ENCODE results near the gene SGPP2.

SGPP2 gene

DNA sequence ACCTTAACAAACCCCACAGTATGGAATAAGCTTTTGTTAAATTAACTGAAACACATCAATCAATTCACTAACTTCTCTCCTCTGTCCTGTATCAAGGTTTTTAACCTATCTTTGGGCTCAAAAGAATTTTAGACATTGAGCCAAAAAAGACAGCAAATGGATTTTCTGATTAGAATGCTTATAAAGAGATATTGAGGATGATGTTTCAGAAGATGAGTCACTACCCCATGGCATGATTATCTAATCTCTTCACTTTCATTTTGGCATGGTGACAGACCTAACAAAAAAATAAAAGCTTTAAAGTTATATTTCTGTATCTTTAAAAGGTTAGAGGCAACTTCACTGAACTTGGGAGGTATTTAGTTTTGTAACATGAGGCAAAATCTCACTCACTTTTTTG is 55.5 kb downstream of the SGPP2 start:
- DNase-seq = no peak

DNA sequence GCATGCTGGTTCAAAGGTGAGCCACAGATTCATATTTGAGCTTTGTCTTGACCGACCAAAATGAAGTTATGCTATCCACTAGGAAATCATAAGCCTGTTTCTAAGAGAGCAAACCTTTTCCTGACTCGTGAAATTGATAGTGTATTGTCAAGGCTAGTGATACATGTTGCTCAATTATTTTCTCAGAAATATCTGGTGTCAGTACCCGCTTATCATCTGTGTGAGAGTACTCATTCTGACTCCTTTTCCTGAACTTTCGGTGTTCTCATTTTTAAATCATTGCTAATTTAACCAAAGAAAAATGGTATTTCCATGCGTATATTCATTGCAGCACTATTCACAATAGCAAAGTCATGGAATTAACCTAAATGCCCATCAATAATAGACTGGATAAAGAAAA is 56.2 kb downstream of the SGPP2 start:
- no peak for DNase-seq

DNA sequence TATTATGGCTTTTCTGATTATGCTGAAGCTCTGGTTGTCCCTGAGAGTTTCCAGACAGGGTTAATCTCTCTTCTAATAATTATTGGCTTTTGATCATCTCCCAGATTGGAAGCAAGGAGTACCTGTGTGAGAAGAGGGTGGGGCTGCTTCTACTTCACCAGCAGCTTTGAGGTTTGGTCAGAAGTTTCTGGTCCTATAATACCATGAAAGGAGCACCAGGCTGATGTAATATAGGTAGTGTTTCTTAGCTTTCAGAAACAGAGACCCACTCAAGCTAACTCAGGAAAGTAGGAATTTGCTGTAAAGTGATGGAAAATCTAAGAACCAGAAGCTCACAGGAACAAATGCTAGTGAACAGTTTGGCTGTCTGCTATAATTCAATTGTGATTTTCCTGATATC is 57.6 kb downstream of the SGPP2 start:
- DNase-seq = no peak

DNA sequence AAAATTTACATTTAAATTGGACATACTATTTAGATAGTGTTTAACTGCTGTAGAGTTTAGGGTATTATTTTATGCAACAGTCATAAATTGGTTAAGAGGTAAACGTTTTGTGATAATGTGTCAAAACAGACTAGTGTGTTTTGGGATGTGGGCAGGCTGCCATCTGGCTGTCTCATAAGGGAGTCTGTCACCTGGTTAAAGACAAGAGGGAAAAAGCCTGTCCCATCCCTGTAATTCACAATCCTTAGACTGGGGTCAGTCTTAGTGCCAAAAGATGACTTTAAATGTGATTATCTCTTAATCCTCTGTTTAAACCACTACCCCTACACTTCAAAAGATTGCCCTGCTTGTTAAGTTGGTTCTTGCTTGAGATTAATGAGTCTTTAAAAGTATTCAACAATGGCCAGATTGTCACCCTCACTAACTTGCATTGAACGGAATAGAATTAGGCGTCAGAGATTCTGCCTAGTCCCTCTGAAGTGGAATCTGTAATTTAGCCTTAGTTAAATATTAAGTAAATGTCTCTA is 59.2 kb downstream of the SGPP2 start:
- no peak for DNase-seq

DNA sequence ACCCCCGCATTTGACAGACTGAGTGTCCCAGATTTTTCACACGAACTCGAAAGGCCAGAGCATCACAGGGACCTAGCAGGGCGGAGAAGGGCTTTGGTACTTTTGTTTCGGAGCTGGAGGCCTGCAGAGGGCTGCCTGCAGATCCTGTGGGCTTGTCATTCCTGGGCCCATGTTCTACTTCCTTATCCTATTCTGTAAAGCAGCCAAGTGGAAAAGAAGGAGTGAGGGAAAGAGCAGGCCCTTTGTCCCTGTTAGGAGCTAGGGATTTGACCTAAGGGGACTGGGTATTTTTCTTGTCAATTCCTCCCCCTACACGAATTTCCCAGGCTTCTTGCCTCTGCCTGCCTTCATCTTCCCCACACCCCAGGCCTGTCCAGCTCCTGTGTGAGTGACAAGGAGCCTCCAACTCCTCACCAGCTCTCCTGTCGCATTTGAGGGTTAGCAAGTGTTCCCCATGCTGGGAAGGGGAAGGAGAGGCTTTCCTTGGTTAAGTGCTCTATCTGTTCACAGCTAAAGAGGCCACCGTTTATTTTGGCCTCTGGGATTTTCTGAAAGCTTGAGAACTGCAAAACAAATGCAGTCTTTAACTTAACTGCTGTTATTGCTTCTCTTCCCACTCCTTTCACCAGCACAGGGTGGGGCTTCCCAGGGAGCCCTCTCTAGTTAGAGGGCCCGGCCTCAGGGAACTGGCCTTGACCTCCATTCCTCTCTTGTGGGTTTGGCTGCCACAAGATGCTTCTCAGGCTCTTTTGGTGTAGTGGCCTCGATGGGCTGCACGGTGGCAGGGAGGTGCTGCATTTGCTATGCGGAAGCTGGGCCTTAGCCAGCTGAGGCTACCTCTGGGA is 61.2 kb downstream of the SGPP2 start:
- no peak for DNase-seq

DNA sequence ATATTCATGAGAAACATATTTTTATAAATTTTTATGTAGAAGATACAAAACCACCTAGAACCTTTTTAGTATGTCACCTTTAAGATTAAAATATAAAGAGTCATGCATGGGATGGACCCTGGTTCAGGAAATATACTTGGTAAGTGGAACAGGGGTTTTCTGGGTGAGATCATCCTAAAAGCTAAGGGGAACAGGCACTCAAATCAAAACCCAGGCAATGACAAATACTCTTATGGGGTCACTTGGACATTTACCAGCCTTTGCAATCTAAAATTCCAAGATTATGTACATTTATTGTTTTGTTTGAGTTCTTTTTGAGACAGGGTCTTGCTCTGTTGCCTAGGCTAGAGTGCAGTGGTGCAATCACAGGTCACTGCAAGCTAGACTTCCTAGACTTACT is 65.8 kb downstream of the SGPP2 start:
- no peak for DNase-seq

DNA sequence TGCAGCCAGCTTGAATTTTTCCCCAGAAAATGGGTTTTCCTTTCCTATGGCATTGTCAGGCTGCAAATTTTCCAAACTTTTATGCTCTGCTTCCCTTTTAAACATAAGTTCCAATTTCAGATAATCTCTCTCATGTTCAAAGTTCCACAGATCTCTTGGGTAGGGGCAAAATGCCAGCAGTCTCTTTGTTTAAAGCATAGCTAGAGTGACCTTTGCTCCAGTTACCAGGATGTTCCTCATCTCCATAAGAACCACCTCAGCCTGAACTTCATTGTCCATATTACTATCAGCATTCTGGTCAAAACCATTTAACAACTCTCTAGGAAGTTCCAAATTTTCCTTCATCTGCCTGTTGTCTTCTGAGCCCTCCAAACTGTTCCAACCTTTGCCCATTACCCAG is 68.3 kb downstream of the SGPP2 start:
- DNase-seq = no peak

DNA sequence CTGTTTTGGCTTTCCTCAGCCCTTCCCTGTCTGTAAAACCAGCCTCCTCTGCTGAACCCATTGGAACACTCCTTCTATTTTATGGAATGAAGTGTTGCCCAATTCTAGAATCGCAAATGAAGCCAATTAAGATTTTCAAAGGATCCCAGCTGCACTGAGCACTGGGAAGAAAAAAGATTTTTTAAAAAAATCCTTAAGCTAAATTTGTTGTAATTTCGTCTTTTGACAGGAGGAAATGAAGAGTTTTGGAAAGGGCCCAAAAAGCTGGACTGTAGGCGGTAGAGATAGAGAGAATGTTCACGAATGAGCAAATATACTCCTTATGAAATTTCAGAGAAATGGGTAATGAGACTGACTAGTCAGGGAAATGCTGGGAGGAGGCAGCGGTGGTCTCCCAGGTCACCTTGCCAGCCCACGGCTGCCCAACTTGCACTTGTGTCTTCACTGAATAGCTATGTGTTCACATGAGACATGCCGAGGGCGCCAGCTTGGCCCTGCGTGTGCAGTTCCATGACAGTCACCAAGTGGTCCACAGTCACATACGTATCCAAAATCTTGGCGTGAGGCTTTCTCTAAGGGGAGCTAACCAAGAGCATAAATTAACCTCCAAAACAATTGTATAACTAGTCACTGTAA is 69.9 kb downstream of the SGPP2 start:
- no peak for DNase-seq

DNA sequence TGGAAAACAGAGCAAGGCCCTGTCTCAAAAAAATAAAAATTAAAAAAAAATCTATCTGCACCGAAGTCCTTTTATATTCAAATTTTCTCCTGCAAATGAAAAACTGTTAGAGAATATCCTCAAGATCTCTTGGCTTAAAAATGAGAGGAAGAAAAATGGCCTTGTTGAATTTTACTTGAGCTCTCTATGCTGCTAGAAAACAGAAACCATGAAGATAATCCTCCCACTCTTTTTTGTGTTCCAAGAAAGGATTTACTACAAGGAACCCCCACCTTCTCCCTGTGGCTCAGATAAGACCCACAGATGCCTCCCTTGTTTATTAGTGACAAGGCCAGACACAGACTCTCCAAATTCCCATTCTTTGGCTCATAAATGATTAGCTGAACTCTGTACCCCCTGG is 71.0 kb downstream of the SGPP2 start:
- DNase-seq = no peak

DNA sequence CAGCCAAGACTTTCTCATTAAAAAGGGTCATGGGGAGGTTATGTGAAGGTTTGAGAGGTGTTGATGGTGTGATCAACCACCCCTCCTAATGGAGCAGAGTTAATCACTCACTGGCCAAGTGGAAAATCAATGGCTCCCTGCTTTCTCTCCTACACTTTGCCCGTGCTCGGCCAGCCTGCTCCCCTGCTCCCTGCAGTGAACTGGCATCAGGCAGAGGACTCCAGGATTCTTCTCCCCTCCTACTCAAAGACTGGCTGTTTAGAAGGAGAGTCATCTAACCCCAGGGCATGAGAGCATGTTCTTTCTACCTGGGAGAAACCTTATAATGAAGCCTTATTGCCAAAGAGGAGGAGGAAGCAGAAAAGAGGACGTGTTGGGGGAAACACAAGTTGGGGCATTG is 74.9 kb downstream of the SGPP2 start:
- no peak for DNase-seq

DNA sequence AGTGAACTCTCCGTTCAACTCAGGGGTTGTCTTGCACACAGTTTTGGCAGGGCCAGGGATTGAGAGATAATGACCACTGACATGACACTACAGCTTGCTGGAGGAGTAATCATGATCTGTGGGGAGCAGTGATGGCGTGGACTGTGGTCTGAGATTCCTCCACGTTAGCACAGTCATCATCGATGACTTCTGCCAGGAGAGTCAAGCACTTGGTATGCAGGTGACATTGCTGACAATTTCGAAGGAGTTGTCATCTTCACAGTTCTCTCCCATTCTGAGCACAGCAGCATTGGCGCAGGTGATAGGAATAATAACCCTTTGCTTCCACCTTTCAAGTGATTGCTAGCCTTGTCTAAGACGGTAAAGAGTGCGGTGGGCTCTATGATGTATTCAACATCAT is 79.8 kb downstream of the SGPP2 start:
- no peak for DNase-seq

DNA sequence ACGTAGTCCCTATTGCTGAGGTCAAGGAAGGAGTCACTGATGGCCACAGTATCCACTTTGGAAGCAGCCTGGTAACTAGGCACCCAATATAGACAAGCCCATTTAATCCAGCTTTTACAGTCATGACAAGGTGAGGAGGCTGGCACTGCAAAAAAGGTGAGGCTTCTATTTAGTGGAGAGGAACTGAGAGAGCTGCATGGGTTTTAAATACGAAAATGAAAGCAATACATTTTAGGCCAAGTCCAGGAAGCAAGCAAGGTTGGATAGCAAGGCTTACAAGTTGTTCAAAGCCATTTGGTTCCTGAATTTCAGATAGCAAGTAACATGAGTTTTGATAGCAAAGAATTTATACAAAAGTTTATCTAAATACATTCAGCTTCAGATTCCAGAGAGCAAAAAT is 80.4 kb downstream of the SGPP2 start:
- DNase-seq = no peak

DNA sequence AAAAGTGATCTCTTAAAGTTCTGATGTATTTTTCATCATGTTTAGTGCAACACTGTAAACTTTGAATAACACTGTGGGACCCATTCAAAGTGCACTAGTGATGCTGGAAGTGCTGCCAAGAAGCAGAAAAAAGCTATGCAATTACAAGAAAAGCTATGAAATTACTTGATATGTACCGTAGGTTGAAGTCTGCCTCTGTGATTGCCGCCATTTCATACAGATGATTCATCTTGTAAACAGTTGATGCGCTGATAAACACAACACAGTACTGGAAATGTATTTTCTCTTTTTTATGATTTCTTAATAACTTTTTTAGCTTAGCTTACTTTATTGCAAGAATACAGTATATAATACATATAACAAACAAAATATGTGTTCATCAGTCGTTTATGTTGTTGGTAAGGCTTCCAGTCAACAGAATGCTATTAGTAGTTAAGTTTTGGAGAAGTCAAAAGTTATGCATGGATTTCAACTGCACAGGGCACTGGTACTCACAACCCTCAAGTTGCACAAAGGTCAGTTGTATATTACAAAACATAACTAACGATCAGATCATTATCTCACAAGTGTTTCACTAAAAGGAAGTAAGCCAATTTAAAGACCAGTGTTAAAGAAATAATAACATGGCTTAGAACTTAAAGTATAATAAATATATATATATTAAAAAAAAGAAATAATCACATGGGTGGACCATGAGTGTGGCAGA is 82.0 kb downstream of the SGPP2 start:
- DNase-seq = no peak

DNA sequence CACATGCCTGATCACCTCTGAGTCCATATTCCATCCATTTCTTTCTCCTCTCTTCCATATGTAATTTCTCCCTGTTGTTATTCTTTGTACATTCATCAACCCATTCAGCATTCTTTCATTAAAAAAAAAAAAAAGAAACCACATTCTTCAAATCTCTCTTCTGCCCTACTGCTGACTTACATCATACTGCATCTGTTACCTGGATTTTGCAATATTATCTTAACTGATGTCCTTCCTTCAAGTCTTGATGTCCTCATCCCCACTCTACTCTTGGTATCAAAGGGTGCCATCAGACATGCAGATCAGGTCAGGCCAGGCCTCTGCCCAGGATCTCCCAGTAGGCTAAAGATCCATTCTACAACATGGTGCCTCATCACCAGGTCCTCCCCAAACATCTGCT is 90.6 kb downstream of the SGPP2 start:
- DNase-seq = no peak

DNA sequence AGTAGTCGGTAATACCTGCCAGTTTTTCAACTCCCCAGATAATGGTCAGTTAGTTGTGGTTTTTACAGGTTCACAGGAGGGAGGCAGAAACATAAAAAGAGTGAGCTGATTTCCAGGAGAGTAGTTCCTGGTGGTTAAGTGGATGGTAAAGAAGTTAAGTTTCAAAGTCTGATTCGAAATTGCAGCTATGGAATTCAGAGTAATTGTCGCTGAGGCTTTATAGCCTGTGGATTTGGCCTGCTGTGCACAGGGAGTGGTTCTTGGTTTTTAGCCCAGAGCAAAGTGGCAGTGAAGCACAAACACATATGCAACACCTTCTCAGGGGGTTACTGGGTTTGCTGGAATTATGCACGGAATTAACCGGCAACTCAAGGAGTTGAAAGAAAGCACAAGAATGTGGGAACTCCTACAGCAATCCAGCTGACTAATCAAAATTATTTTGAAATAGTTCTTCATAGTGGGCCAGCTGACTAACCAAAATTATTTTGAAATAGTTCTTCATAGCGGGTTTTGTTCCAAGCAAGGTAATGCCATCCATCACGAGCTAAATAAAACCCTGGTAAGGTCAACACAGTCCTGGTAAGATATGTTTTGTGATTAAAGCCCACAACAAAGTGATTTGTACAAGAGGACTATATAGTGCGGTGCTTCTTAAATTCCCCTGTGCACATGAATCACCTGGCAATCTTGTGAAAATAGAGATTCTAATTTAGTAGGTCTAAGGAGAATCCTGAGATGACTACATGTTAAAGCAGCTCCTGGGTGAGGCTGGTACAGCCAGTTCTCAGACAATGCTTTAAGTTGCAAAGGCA is 94.4 kb downstream of the SGPP2 start:
- DNase-seq = no peak

DNA sequence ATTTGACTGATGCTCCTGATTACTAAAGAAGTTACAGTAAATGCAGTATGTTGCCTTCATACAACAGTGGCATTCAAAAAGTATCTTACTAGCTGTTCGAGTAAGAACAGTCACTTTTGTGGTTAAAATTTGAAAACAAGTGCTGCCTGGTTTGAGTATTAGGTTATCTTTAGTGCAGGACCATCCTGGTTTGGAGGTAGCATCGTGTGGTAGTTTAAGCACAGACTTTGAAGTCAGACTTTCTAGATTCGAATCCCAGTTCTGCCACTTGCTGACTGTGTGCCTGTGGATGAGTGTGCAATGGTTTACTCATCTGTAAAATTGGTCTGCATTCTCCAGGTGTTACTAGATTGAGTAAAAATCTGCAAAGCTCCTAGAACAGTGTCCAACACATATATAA is 96.8 kb downstream of the SGPP2 start:
- no peak for DNase-seq

DNA sequence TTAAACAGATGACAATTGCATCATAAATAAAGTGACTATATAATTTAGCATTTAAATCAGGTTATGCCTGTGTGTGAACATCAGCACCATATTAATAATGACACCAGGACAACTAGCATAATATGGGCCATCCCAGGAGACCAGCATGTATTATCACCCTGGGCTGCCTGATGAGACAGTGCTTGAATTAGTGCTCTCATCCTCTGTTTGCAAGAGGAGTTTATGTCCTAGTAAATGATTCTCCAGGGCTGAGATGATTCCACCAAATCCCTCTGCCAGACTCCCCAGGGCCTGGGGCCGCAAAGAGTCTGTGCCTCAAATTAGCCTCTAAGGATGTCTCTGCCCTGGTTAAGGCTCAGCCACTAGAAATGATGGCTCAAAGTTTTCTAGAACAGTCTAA is 97.7 kb downstream of the SGPP2 start:
- no peak for DNase-seq

DNA sequence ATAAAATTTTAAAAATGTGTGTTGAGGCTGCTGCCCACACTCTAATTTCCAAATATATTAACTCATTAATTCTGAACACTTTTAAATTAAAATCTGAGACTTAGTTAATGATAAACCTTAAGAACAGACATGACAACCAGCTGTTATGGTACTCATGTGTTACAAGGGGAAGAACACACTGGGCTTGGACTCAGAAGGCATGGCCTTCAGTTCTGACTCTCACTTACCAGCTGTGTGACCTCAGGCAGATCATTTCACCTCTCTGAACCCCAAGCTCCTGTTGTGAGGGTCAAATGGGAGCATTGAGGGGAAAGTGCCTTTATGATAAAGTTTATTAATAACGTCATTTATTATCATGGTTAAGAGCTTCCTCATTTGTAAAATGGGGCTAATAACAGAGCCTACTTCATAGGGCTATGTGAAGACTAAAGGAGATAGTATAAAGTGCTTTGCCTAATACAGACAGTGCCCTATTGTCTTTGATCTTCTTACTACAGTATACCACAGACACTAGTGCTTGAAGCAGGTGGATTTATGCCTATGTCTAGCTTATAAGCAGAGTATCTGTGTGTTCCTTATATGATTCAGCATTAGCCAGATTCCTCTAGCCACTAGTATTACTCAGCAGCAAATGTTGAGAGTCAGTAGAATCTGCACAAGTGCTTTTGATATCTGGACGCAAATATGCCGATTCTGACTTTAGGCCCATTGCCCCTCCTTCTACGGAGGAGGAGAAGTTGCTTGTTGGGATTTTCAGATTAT is 99.6 kb downstream of the SGPP2 start:
- DNase-seq = no peak

DNA sequence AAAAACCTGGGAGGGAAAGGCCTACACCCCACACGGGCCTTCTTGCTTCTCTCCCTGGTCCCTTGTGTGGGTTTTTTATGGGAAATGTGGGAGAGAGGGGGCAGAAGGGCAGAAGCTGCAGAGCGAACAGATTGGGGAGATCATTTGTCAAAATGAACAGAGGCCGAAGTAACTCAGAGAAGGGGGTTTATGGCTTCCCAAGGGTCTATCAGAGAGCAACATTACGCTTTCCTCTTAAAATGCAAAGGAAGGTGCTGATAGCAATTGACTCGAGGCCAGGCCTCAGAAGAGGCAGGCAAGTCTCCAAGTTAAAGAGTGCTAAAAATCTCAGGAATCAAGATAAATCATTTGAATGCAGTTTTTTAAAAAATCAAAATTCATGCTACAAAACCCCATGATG is 101.5 kb downstream of the SGPP2 start:
- DNase-seq = no peak

DNA sequence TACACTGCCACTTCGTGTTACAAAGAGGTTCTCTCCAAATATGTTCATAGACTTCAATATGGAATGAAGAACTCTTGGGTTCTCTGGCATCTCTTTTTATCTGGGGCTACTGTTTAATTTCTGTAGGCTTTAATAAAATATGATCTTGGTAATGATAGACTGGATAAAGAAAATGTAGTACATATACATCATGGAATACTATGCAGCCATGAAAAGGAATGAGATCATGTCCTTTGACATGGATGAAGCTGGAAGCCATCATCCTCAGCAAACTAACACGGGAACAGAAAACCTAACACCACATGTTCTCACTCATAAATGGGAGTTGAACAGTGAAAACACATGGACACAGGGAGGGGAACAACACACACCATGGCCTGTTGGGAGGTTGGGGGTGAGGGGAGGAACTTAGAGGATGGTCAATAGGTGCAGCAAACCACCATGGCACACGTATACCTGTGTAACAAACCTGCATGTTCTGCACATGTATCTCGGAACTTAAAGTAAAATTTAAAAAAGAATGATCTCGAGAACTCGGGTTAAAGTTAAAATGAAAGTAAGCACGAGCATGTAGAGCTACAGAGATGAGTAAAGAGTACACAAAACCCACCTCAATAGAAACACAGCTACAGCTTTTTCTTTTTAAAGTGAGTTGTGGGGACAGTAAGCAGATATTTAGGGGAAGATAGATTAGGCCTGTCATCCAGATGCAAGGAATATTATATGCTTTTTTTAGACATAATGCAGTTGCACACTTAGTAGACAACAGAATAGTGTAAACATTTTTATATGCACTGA is 102.3 kb downstream of the SGPP2 start:
- DNase-seq = no peak

DNA sequence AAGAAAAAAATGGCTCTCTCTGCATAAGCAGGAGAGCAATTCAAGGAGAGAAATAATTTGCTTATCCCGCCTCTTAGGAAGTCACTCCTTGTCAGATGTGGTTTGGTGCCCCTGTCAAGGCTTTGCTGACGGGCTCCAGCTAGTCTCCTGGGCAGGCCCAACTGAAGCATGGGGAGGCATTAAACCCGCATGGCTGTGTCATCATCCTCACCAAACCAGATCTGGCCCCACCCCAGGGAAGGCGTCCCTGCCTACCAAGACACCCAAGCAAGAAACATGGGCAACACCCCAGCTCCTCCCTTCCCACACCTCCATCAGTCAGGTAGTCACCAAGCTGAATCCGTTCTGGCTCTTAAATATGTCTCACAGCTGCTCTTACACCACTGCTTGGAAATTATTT is 108.0 kb downstream of the SGPP2 start:
- DNase-seq = no peak

Data from SHP77 treated with DMSO at 0.1 percent for 48 hours (cell line).